Ishikawa (cell line): Measurements from ENCODE around the gene GALNT1.

ENCODE experiments used
- EGR1 ChIP-seq: IDR thresholded peaks from 2 replicates; pipeline ENCODE4 v1.6.1; 2012
- EP300 ChIP-seq: IDR thresholded peaks from 2 replicates; pipeline ENCODE4 v1.6.1; 2012; ENCODE audit warnings: borderline replicate concordance
- YY1 ChIP-seq: IDR thresholded peaks from 2 replicates; pipeline ENCODE4 v1.6.1; 2012; ENCODE audit warnings: low read depth

- no peak for TF ChIP-seq EGR1
- TF ChIP-seq EP300: no peak
- no peak for TF ChIP-seq YY1
Observed at GRCh38 chr18:35611518-35611917, 30.0 kb downstream of the GALNT1 start.
